Activated naive CD4-positive, alpha-beta T cell (primary cell): Measurements from ENCODE around the gene C17orf107.
A peak's percentile ranks its signal among the peaks of the same experiment; 100 is the strongest.

ENCODE experiments used
- DNase-seq, 4 experiments: peaks; one replicate each; lab custom pipeline; 2025; lab: John Stamatoyannopoulos, UW

Gene C17orf107

GRCh38 chr17:4872786-4873185, 26.6 kb upstream of the C17orf107 start:
- no peak for DNase-seq

GRCh38 chr17:4877089-4877488, 22.2 kb upstream of the C17orf107 start:
- DNase-seq = no peak

- no peak for DNase-seq
These were observed 19.7 kb upstream of the C17orf107 start for GRCh38 chr17:4879601-4880000.

- DNase-seq = no peak
These were observed 18.5 kb upstream of the C17orf107 start for GRCh38 chr17:4880857-4881256.

GRCh38 chr17:4881761-4882555, 17.4 kb upstream of the C17orf107 start:
- DNase-seq = peak in 3 of 4 experiments; percentile 22 to 65 (median 45)

GRCh38 chr17:4884489-4884888, 14.8 kb upstream of the C17orf107 start:
- no peak for DNase-seq

GRCh38 chr17:4886830-4887229, 12.5 kb upstream of the C17orf107 start:
- no peak for DNase-seq

GRCh38 chr17:4887581-4887980, 11.8 kb upstream of the C17orf107 start:
- no peak for DNase-seq

- no peak for DNase-seq
These were observed 7.6 kb upstream of the C17orf107 start for GRCh38 chr17:4891411-4892410.

- no peak for DNase-seq
These were observed 6.7 kb upstream of the C17orf107 start for GRCh38 chr17:4892499-4893221.

GRCh38 chr17:4893272-4893671, 6.1 kb upstream of the C17orf107 start:
- no peak for DNase-seq

- DNase-seq = no peak
These were observed 5.4 kb upstream of the C17orf107 start for GRCh38 chr17:4893721-4894560.

- no peak for DNase-seq
These were observed 4.2 kb upstream of the C17orf107 start for GRCh38 chr17:4895121-4895520.

GRCh38 chr17:4895657-4896331, 3.5 kb upstream of the C17orf107 start:
- no peak for DNase-seq

GRCh38 chr17:4896332-4897197, 2.8 kb upstream of the C17orf107 start:
- no peak for DNase-seq

GRCh38 chr17:4897198-4897687, 2.1 kb upstream of the C17orf107 start:
- DNase-seq = no peak

- DNase-seq = no peak
These were observed 1.6 kb upstream of the C17orf107 start for GRCh38 chr17:4897785-4898184.

- no peak for DNase-seq
These were observed 985 bp upstream of the C17orf107 start for GRCh38 chr17:4898351-4898750.

GRCh38 chr17:4898927-4899326, 409 bp upstream of the C17orf107 start:
- DNase-seq = no peak
